Progenitor cell of endocrine pancreas (in vitro differentiated cells): Measurements from ENCODE around the gene PHACTR1. TPM values are rescaled to one million over a fixed set of nuclear protein-coding genes. Genes with fewer than 3 reads are reported as not detected.

Source experiments
- DNase-seq: peaks from one replicate; pipeline ENCODE4 v3.0.0; 2021; ENCODE audit warnings: low spot score; ENCODE audit not compliant: unreplicated experiment
- H3K27ac Mint-ChIP-seq: 2 replicates; pipeline ENCODE4 v1.8.0; 2021; ENCODE audit warnings: mild to moderate bottlenecking, moderate library complexity, mixed read lengths
- H3K27me3 Mint-ChIP-seq: 2 replicates; pipeline ENCODE4 v1.8.0; 2021; ENCODE audit warnings: mixed read lengths
- H3K36me3 Mint-ChIP-seq: 2 replicates; pipeline ENCODE4 v1.8.0; 2022; ENCODE audit warnings: mixed read lengths; ENCODE audit not compliant: insufficient read depth
- H3K4me1 Mint-ChIP-seq: 2 replicates; pipeline ENCODE4 v1.8.0; 2021; ENCODE audit warnings: low read depth, mixed read lengths
- H3K4me3 Mint-ChIP-seq: 2 replicates; pipeline ENCODE4 v1.8.0; 2021; ENCODE audit warnings: low read depth, mild to moderate bottlenecking, moderate library complexity, mixed read lengths
- H3K9me3 Mint-ChIP-seq: 2 replicates; pipeline ENCODE4 v1.8.0; 2021; ENCODE audit warnings: low read depth, mixed read lengths
- total RNA-seq: library from RNA; stranded (reverse); gene quantifications from 2 replicates; pipeline ENCODE4 v1.2.1, GENCODE V29; 2021
- TF ChIP-seq, protein P1 (sequence below): fragments of 200-600 bp; sonication (generic); IDR thresholded peaks from one replicate; pipeline ENCODE4 v1.5.0; 2021; ENCODE audit warnings: antibody characterized with exemption, mild to moderate bottlenecking; ENCODE audit not compliant: unreplicated experiment

Gene PHACTR1
- total RNA-seq, 1 donor from 2014 or later, result 8.6 TPM

DNA sequence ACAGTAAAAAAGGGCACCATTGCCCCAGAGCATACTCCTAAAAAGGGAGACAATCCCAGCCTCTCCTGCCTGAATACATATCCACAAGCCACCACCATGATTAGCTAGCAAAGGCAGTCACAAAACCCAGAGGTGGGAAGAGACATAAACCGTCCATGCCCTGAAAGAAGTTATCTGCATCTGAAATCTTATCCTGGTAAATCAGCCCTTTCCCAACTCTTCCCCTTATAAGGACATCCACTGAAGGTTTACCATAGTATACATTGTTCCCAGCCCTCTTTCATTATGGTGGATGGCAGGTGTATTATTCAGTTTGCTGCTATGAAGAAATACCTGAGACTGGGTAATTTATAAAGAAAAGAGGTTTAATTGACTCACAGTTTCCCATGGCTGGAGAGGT, 516.5 kb downstream of the PHACTR1 start:
- no peaks in the 10 kb centered on the region for H3K4me1 Mint-ChIP-seq
- TF ChIP-seq, protein P1, sequence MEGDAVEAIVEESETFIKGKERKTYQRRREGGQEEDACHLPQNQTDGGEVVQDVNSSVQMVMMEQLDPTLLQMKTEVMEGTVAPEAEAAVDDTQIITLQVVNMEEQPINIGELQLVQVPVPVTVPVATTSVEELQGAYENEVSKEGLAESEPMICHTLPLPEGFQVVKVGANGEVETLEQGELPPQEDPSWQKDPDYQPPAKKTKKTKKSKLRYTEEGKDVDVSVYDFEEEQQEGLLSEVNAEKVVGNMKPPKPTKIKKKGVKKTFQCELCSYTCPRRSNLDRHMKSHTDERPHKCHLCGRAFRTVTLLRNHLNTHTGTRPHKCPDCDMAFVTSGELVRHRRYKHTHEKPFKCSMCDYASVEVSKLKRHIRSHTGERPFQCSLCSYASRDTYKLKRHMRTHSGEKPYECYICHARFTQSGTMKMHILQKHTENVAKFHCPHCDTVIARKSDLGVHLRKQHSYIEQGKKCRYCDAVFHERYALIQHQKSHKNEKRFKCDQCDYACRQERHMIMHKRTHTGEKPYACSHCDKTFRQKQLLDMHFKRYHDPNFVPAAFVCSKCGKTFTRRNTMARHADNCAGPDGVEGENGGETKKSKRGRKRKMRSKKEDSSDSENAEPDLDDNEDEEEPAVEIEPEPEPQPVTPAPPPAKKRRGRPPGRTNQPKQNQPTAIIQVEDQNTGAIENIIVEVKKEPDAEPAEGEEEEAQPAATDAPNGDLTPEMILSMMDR, result no peak
- no peaks in the 10 kb centered on the region for H3K36me3 Mint-ChIP-seq
- H3K27ac Mint-ChIP-seq, result no peak overlapping the region
- no peaks in the 10 kb centered on the region for H3K27me3 Mint-ChIP-seq
- no peak for DNase-seq
- no peaks in the 10 kb centered on the region for H3K9me3 Mint-ChIP-seq
- no peak overlapping the region for H3K4me3 Mint-ChIP-seq

- Mint-ChIP-seq H3K4me3 (no peak overlapping the region), H3K4me1 (no peaks in the 10 kb centered on the region), H3K36me3 (no peaks in the 10 kb centered on the region), H3K27me3 (no peaks in the 10 kb centered on the region), H3K9me3 (no peaks in the 10 kb centered on the region), H3K27ac (no peak overlapping the region)
- TF ChIP-seq, protein P1, result no peak
- DNase-seq, result no peak
Observed at GRCh38 chr6:13234130-13234529, 517.6 kb downstream of the PHACTR1 start.

DNA sequence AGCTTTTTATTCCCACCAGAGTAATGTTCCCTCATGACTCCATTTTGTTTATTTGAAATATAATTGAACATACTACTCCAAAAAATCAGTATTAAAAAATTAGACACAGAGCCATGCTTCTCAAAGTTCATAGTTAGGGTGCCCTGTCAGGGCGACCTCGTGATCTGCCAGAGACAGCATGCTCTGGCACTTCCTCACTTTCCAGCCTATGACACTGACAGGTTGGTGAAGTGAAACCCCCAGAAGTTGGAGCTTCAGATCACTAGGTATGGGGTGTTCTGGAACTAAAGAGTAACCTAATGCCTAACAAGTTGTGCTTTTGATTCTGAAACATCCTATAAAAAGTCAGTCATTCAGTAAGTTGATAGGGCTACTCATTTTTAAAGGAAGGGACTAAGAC, 518.8 kb downstream of the PHACTR1 start:
- Mint-ChIP-seq H3K27ac (no peak overlapping the region), H3K4me3 (no peak overlapping the region)

GRCh38 chr6:13237318-13237717, 520.8 kb downstream of the PHACTR1 start:
- no peaks in the 10 kb centered on the region for H3K36me3 Mint-ChIP-seq
- H3K4me3 Mint-ChIP-seq, result no peak overlapping the region
- no peaks in the 10 kb centered on the region for H3K27me3 Mint-ChIP-seq
- peaks cover 7% of the 10 kb centered on the region for H3K4me1 Mint-ChIP-seq
- TF ChIP-seq, protein P1, result no peak
- H3K27ac Mint-ChIP-seq, result no peak overlapping the region
- H3K9me3 Mint-ChIP-seq, result peaks cover 3% of the 10 kb centered on the region
- no peak for DNase-seq

More for the DNA sequence above, 518.8 kb downstream of the PHACTR1 start:
- TF ChIP-seq, protein P1, result no peak
- Mint-ChIP-seq H3K9me3 (no peaks in the 10 kb centered on the region), H3K27me3 (no peaks in the 10 kb centered on the region), H3K36me3 (no peaks in the 10 kb centered on the region), H3K4me1 (peaks cover 5% of the 10 kb centered on the region)
- no peak for DNase-seq

- no peak overlapping the region for H3K4me3 Mint-ChIP-seq
- H3K9me3 Mint-ChIP-seq, result peaks cover 3% of the 10 kb centered on the region
- H3K27me3 Mint-ChIP-seq, result no peaks in the 10 kb centered on the region
Observed at GRCh38 chr6:13238017-13238416, 521.5 kb downstream of the PHACTR1 start.

More at GRCh38 chr6:13238017-13238416, 521.5 kb downstream of the PHACTR1 start:
- Mint-ChIP-seq H3K27ac (no peak overlapping the region), H3K4me1 (peaks cover 14% of the 10 kb centered on the region), H3K36me3 (no peaks in the 10 kb centered on the region)
- TF ChIP-seq, protein P1, result no peak
- DNase-seq, result no peak
